GM18873 (cell line): Measurements from ENCODE around the gene TMEM214.
A peak's percentile ranks its signal among the peaks of the same experiment; 100 is the strongest.

Experiments
- ATAC-seq: cut with Tn5 transposase; IDR thresholded peaks from one replicate; pipeline ENCODE4 v1.9.1; 2021; ENCODE audit warnings: mild to moderate bottlenecking, moderate library complexity, moderate number of reproducible peaks; ENCODE audit not compliant: unreplicated experiment, low FRiP score

Gene TMEM214, protein sequence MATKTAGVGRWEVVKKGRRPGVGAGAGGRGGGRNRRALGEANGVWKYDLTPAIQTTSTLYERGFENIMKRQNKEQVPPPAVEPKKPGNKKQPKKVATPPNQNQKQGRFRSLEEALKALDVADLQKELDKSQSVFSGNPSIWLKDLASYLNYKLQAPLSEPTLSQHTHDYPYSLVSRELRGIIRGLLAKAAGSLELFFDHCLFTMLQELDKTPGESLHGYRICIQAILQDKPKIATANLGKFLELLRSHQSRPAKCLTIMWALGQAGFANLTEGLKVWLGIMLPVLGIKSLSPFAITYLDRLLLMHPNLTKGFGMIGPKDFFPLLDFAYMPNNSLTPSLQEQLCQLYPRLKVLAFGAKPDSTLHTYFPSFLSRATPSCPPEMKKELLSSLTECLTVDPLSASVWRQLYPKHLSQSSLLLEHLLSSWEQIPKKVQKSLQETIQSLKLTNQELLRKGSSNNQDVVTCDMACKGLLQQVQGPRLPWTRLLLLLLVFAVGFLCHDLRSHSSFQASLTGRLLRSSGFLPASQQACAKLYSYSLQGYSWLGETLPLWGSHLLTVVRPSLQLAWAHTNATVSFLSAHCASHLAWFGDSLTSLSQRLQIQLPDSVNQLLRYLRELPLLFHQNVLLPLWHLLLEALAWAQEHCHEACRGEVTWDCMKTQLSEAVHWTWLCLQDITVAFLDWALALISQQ

DNA sequence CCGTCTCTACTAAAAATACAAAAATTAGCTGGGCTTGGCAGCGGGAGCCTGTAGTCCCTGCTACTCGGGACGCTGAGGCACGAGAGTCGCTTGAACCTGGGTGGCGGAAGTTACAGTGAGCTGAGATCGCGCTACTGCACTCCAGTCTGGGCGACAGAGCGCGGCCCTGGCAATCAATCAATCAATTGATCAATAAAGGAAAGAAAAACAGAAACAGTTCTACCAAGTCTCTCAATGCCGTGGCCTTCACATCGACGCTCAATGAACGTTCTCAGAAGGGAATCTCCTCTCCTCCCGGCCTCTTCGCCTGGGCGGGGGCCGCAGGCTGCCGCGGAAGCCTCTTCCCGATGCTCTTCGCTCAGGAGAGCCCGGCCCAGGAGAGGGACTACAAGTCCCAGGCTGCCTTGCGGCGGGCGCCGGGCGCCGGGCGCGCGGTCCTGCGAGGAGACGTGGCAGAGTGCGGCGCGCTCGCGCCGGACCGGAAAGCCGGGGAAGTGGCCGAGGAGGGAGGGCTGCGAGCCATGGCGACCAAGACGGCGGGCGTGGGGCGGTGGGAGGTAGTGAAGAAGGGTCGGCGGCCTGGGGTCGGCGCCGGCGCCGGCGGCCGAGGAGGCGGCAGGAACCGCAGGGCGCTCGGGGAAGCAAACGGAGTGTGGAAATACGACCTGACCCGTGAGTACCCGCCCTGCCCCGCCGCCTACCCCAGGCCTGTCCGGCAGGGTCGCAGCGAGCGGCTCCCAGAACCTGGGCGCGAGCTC is at the start of gene TMEM214:
Gene TMEM214, plus strand, starts transcription at position 471 of the 758 bp plus-strand sequence. Its CDS starts 51 bp downstream, at position 522.
- ATAC-seq = peak; percentile 67

DNA sequence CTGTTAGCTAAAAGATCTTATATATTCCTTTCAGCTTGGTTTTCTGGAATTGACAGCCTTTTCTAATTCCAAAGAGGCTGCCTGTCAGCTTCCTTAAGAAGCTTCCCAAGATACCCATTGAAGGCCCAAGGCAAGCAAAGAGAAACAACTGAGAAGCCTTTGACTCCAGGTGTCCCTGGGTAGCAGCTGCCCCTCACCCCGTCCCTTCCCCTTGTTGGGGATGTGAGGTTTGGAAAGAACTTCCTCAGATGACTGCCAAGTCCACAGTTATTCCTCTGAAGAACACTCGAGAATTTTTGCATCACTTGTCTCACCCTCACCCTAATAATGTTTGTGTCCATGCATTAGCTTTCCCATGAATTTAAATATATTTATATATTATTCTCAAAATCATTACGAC is 49.0 kb upstream of the TMEM214 start:
- no peak for ATAC-seq

DNA sequence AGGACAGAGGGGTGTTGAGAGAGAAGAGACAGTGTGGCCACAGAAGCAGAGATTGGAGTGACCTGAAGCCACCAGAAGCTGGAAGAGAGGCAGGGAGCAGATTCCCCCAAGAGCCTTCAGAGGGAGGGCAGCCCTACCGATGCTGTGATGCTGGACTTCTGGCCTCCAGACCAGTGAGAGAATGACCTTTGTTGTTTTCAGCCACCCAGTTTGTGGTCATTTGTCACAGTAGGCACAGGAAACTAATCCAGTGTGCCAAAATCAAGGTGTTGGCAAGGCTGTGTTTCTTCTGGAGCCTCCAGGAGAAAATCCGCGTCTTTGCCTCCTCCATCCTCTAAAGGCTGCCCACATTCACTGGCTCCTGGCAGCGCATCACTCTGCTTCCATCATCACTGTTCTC is 47.0 kb upstream of the TMEM214 start:
- no peak for ATAC-seq

DNA sequence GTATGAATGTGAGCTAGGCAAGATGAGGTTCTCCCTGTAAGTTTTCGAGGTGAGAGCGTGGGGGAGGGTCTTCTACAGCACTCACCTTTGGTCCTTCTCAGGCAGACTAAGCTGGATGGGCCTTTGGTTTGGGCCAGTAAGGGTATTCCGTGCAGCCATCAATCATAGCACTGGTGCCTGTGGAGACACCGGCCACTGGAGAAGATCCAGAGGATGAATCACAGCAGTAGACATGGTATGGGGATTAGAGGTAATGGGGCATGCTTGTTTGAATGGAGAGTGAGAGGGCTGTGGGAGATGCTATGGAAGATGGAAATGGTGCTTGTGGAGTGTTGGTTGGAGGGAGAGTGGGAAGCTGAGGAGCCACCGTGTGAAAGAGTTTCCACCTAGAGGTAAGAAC is 46.2 kb upstream of the TMEM214 start:
- no peak for ATAC-seq

DNA sequence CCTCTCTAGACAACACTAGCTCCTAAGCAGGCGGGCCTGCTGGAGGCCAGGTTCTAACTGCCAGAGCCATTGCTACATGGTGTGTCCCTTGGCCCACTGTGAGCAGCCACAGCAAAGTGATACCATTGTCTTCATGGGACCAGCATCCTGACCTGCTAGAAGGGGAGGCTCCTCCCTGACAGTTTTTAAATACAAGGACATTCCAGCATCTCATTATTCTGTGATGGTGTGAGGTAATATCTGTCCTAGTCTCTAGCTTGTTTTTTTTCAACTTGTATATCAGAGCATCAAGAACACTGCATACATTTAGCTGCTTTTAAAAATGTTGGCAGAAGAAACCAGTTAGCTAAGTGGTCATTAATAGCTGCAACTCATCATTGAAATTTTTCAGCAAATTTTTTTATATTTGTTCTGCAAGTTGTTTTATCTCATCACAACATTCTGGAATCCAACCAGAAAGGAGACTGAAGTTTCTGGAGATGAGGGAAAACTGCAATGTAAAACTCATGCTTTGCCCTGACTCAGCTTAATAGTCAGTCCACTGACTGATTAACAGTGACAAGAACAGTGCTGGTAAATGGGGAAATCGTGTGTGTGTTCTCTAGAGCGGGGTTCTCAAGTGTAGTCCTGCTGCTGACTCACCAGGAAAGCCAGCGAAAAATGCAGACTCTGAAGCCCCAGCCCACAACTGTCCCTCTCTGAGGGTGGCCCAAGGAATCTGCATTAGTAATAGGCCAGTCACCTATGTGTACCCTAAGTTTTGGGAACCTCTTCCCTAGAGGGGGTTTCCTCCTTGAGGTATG is 44.5 kb upstream of the TMEM214 start:
- ATAC-seq = no peak

DNA sequence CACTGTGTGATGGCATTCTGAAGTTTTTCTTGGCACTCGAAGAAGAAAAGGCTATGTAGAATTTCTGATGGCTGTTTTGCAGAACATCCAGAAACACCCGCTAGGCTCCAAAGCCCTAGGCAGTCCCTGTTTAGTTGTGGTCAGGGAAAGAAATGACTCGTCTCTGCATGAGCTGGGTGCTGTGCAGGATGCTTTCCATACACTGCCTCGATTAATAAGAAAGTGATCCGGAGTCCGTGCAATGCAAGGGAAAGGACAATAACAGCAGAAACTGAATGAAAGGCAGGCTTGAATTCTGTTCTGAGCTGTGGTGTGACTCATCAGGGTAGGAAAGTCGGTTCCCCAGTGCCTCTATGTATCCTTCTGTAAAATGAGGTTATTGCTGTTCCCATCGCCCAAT is 43.6 kb upstream of the TMEM214 start:
- ATAC-seq = no peak

DNA sequence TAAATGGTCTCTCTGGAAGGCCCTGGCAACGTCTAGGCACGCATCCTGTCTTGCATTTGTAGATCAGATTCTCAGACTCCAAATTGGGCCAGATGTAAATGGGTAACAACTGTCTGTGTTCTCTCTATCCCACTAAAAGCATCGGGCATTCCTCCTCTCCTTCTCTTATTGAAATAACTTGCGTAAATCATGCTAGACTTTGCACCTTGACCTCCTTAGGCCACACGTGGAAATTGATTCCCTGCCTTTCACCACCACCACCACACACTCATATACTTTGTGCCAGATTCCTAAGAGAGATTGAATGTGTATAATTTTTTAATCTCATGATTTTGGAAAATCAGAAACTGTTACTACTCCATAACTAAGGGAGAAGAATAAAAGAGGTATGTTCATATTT is 41.0 kb upstream of the TMEM214 start:
- ATAC-seq = no peak

DNA sequence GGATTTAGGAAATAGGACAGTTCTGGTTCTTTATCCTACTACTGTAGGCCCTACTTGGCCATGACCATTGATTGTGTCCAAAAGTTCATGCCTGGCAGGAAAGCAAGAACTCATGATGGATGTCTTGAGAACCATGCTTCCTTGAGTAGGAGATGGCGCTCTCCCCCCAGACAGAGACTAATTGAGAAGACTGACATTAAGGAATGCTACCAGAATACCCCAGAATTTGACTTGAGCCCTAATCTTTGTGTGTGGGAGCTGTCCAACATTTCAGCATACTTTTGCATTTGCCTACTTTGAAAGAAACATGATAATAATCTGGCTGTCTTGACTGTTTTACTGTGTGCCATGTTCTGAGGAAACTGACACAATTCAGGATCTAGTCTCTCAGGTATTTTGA is 39.0 kb upstream of the TMEM214 start:
- no peak for ATAC-seq

DNA sequence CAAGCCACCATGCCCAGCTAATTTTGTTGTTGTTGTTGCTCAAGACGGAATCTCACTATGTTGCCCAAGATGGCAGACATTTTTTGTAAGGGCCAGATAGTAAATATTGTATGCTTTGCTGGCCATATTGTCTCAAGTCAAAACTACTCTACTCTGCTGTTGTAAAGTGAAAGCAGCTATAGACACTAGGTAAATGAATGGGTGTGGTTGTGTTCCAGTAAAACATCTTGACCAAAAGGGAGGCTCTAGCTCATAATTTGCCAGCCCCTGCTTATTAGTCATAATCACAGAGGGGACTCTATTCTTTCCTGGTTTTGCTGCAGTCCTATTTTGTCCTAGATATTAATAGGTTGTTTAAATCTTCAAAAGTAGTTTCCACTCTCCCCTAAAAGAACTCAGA is 37.8 kb upstream of the TMEM214 start:
- no peak for ATAC-seq

DNA sequence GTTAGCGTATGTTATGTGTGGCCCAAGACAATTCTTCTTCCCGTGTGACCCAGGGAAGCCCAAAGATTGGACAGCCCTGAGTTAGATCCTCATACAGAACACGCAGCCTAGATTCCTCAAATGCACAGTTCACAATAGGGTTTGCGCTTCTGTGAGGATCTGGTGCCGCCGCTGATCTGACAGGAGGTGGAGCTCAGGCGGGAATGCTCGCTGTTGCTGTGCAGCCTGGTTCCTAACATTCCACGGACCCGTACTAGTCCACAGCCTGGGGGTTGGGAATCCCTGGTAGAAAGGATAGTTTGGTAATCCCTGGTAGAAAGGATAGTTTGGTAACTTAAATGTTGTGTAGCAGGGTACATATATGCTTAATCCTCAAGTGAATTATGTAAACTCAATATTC is 35.4 kb upstream of the TMEM214 start:
- no peak for ATAC-seq

DNA sequence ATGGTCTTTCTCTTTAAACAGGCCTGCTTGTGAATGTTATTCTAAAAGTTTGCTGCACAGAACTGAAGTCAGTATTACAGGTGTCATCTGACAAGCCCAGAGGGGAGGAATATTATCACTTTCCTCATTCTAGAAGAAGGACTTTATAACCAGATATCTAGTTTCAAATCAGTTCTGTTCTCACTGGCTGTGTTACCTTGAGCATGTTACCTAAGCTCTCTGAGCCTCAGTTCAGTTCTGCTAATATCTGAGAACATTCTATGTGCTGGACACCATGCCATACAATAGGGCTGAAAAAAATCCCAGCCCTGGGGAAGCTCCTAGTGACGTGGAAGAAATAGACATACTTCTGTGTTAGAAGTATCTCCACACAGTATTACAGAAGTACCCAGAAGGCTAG is 34.4 kb upstream of the TMEM214 start:
- ATAC-seq = no peak

DNA sequence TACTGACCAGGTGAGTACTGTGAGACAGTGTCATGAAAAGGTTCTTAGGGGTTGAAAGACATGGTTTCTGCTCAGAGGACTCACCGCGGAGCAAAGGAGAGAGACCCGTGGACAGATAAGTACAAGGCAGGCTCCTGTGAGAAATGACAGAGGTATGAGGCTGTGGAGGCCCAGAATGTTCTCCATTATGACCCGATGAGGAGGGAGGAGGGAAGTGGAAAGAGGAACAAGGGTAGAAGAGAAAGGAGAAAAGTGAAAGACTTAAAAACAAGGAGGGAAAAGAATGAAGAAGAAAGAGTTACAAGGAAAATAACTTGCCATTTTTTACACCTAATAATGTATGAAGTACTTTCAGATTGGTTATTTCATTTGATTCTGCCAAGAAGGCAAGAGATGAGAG is 32.5 kb upstream of the TMEM214 start:
- no peak for ATAC-seq

DNA sequence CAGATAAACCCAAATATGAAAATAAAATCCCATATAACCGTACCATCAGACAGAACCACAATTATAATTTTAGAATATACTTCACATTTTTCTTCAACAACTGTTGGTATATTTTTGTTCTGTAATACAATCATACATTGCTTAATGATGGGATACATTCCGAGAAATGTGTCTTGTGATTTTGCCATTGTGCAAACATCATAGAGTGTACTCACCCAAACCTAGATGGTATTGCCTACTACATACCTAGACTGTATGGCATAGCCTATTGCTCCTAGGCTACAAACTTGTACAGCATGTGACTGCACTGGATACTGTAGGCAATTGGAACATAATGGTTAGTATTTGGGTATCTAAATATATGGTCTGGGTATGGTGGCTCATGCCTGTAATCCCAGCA is 31.8 kb upstream of the TMEM214 start:
- ATAC-seq = no peak

DNA sequence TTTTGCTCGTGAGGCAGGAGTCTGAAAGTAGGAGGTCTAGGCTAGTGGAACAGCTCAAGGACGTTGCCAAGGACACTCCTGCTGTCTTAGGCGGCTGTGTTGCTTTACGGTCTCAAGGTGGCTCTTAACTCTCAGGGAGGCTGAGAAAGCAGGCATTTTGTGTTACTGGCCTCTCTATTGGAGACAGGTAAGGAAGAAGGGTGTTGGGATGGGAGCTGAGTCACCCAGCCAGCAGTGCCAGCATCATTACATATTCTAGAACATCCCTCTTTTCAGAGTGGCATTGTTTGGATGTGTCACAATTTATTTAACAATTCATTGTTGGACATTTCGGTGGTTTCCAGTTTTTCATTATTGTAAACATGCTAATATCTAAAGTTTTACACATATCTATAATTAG is 30.8 kb upstream of the TMEM214 start:
- ATAC-seq = no peak

DNA sequence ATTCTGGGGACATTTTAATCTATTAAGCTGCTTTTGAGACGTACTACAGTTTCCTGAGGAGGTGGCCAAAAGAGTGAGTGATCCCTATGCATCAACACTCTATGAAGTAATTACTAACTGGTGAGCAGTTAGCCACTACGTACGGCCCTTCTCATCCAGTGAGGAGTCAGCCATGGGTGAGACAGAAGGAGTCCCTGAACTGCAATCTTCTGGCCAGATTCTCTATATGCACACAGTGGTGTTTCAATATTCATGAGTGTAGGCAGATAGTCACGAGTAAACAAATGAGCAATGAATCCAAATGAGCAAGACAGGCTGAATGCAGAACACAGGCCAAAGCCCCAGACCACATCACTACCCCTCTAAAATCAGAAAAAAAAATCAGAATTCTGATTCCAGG is 29.8 kb upstream of the TMEM214 start:
- no peak for ATAC-seq

DNA sequence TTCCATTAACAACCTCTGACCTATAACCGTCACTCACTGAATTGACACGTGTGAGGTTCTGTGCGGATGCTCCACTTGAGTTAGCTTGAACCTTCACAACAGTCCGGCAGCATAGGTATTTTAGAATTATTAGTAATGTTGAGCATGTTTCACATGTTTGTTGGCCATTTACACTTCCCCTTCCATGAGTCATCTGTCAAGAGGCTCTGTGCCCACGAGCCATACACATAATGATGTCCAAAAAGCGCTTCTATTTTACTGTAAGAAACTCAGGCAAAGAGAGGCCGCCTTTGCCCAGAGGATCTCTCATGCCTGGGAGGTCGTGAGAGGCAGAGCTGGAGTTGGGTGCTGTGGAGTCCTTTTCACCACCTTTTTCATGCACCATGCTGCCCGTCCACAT is 28.9 kb upstream of the TMEM214 start:
- no peak for ATAC-seq

DNA sequence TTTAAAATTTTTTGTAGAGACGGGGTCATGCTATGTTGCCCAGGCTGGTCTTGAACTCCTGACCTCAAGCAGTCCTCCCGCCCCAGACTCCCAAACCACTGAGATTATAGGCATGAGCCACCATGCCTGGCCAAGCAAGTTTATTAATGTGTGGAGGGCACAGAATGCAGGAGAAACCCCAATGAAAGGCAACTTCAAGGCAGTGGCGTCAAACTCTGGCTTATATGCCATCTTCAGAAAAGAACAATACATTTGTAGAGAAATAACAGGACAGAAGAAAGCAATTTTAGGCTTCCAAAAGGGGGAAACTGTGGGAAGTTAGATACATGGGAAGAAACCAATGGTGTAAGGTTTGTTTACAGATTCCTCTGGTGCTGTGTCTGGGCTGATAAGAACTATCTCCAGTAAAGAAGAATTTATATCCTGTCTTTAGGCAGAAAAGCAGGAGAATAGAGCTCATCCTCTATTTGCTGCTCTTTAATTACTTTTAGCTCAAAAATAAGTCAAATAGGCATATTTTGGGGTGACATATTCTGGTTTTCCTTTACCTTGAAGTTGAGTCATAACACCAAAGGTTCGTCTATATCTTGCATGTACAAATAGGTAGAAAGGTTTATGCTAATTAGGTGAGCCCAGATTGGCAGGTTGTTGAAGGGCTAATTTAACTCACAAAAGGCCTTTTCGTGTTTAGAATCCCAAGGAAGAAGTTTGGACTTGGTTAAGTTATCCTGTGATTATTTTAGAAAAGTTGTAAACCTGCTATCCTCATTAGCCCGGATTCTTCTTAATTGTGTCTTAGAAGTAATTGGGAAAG is 26.0 kb upstream of the TMEM214 start:
- ATAC-seq = no peak

DNA sequence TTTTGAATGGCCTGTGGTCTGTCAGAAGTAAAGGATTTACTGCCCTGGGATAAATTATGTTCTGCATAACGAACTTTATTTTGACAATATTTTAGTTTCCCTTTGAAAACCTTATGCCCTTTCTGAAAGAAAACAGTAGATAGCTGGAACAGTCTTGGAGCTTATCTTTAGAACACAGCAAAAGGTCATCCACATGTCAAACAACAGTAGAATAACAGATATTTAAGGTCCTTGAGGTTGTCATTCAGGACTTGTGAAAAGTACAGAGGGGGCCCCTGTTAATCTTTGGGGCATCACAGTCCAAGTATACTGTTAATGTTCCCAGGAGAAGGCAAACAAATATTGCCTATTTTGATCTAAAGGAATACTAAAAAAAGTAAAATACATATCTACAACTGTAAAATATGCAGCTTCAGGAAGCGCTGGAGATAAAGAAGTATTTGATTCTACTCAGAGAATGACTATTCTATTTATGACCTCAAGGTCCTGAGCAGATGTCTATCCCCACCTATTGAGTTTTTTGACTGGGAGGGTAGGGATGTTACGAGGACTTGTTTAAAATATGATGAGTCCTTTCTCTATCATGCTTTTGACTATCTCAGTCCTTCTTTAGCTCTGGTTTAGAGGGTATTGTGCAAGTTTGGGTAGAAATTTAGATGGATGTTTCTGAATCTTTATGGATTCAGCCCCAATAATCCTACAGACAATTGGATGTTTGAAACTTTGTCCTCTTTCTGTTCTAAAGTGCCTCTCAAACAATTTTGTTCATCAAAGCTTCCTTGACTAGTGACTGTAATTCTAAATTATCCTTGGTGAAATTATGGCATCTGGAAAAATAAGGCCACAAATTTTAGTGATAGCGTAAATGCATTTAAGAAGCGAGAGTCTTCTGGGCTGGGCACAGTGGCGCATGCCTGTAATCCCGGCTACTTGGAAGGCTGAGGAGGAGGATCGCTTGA is 25.1 kb upstream of the TMEM214 start:
- no peak for ATAC-seq

DNA sequence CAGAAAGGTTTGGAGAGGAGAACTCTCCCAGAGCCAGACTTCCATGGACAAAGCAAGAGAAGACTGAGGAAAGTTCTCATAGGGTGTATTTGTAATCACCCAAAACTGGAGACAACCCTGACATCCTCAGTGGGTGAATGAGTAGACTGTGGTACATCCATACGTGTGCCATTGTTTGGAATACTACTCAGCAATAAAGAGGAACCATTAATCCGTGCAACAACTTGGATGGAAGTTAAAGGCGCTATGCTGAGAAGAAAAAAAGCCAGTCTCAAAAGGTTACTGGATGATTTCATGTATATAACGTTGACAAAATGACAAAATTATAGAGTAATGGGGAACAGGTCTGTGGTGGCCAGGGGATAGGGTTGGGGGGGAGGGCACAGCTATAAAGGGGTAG is 24.1 kb upstream of the TMEM214 start:
- no peak for ATAC-seq
